DOHH2 (cell line): ENCODE data around the gene PDGFD.

Experiments used
- H3F3A ChIP-seq: fragments of 200-600 bp; sonication (generic), shearing (Covaris generic); 2 replicates; pipeline ENCODE4 v1.6.0; 2016; ENCODE audit warnings: antibody characterized with exemption, mild to moderate bottlenecking; ENCODE audit not compliant: control insufficient read depth, insufficient read depth
- H3K27ac ChIP-seq: fragments of 200-600 bp; sonication (generic); 2 replicates; pipeline ENCODE4 v1.5.1; 2014; ENCODE audit warnings: low read depth, mild to moderate bottlenecking, low read length, moderate library complexity
- H3K27me3 ChIP-seq: fragments of 200-600 bp; sonication (generic); 2 replicates; pipeline ENCODE4 v1.6.1; 2014; ENCODE audit warnings: mild to moderate bottlenecking, low read length, mixed read lengths; ENCODE audit not compliant: control insufficient read depth
- H3K36me3 ChIP-seq: fragments of 200-600 bp; sonication (generic); 2 replicates; pipeline ENCODE4 v1.6.1; 2014; ENCODE audit warnings: mild to moderate bottlenecking, low read length, moderate library complexity, mixed read lengths; ENCODE audit not compliant: control insufficient read depth
- H3K4me1 ChIP-seq: fragments of 200-600 bp; sonication (generic); 2 replicates; pipeline ENCODE4 v1.6.1; 2014; ENCODE audit warnings: mild to moderate bottlenecking, low read length, mixed read lengths; ENCODE audit not compliant: control insufficient read depth
- H3K4me2 ChIP-seq: fragments of 200-600 bp; sonication (generic); 2 replicates; pipeline ENCODE4 v1.6.0; 2014; ENCODE audit warnings: mild to moderate bottlenecking, low read length, moderate library complexity
- H3K4me3 ChIP-seq: fragments of 200-600 bp; sonication (generic); 2 replicates; pipeline ENCODE4 v1.5.1; 2014; ENCODE audit warnings: mild to moderate bottlenecking, low read length, mixed read lengths
- H3K79me2 ChIP-seq: fragments of 200-600 bp; sonication (generic); 2 replicates; pipeline ENCODE4 v1.6.1; 2014; ENCODE audit warnings: mild to moderate bottlenecking, low read length, mixed read lengths; ENCODE audit not compliant: control insufficient read depth
- H3K9me2 ChIP-seq: fragments of 200-600 bp; sonication (generic); replicated peaks from 2 replicates; pipeline ENCODE4 v1.6.1; 2014; ENCODE audit warnings: mild to moderate bottlenecking, low read length, mixed read lengths; ENCODE audit not compliant: control insufficient read depth
- H3K9me3 ChIP-seq: fragments of 200-600 bp; sonication (generic); 2 replicates; pipeline ENCODE4 v1.6.1; 2014; ENCODE audit warnings: antibody characterized with exemption, low read length, mixed read lengths; ENCODE audit not compliant: control insufficient read depth, insufficient read depth
- H4K20me1 ChIP-seq: fragments of 200-600 bp; sonication (generic); 2 replicates; pipeline ENCODE4 v1.6.0; 2014; ENCODE audit warnings: low read depth, mild to moderate bottlenecking, antibody characterized with exemption, low read length, moderate library complexity; ENCODE audit not compliant: control insufficient read depth, insufficient read depth
- EZH2phosphoT487 ChIP-seq: fragments of 200-600 bp; sonication (generic); IDR thresholded peaks from 2 replicates; pipeline ENCODE4 v1.6.1; 2017; ENCODE audit warnings: borderline replicate concordance, mild to moderate bottlenecking, antibody characterized with exemption, low read length, moderate library complexity, mixed read lengths
- TF ChIP-seq, protein P1 (sequence below): fragments of 200-600 bp; sonication (generic); IDR thresholded peaks from one replicate; pipeline ENCODE4 v1.5.1; 2014; ENCODE audit warnings: antibody characterized with exemption, mild to moderate bottlenecking, low read depth, low read length; ENCODE audit not compliant: poor library complexity, severe bottlenecking

Gene PDGFD

GRCh38 chr11:104009744-104010143 is 154.2 kb downstream of the PDGFD start:
- H3K4me2 ChIP-seq = no peak overlapping the region
- no peaks in the 10 kb centered on the region for H4K20me1 ChIP-seq
- no peaks in the 10 kb centered on the region for H3K9me2 ChIP-seq
- no peak overlapping the region for H3K4me3 ChIP-seq
- H3K79me2 ChIP-seq = no peaks in the 10 kb centered on the region
- TF ChIP-seq, protein P1, sequence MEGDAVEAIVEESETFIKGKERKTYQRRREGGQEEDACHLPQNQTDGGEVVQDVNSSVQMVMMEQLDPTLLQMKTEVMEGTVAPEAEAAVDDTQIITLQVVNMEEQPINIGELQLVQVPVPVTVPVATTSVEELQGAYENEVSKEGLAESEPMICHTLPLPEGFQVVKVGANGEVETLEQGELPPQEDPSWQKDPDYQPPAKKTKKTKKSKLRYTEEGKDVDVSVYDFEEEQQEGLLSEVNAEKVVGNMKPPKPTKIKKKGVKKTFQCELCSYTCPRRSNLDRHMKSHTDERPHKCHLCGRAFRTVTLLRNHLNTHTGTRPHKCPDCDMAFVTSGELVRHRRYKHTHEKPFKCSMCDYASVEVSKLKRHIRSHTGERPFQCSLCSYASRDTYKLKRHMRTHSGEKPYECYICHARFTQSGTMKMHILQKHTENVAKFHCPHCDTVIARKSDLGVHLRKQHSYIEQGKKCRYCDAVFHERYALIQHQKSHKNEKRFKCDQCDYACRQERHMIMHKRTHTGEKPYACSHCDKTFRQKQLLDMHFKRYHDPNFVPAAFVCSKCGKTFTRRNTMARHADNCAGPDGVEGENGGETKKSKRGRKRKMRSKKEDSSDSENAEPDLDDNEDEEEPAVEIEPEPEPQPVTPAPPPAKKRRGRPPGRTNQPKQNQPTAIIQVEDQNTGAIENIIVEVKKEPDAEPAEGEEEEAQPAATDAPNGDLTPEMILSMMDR = no peak
- no peak for TF ChIP-seq EZH2phosphoT487
- no peaks in the 10 kb centered on the region for H3K27me3 ChIP-seq
- H3K4me1 ChIP-seq = no peaks in the 10 kb centered on the region
- no peaks in the 10 kb centered on the region for H3K36me3 ChIP-seq
- H3K9me3 ChIP-seq = no peaks in the 10 kb centered on the region
- no peaks in the 10 kb centered on the region for H3F3A ChIP-seq
- no peak overlapping the region for H3K27ac ChIP-seq

- H3K4me2 ChIP-seq = no peak overlapping the region
- H3K36me3 ChIP-seq = no peaks in the 10 kb centered on the region
- no peaks in the 10 kb centered on the region for H3K9me2 ChIP-seq
- no peaks in the 10 kb centered on the region for H3K27me3 ChIP-seq
- TF ChIP-seq, protein P1 = no peak
- TF ChIP-seq EZH2phosphoT487 = no peak
- no peaks in the 10 kb centered on the region for H3K4me1 ChIP-seq
- no peak overlapping the region for H3K27ac ChIP-seq
- no peaks in the 10 kb centered on the region for H3K79me2 ChIP-seq
- H3F3A ChIP-seq = no peaks in the 10 kb centered on the region
- no peak overlapping the region for H3K4me3 ChIP-seq
- H4K20me1 ChIP-seq = no peaks in the 10 kb centered on the region
- no peaks in the 10 kb centered on the region for H3K9me3 ChIP-seq
Observed at GRCh38 chr11:104005234-104005855, 158.6 kb downstream of the PDGFD start.

- H3K36me3 ChIP-seq = no peaks in the 10 kb centered on the region
- no peaks in the 10 kb centered on the region for H3F3A ChIP-seq
- no peaks in the 10 kb centered on the region for H3K9me2 ChIP-seq
- no peaks in the 10 kb centered on the region for H3K27me3 ChIP-seq
- no peaks in the 10 kb centered on the region for H3K4me1 ChIP-seq
- H3K27ac ChIP-seq = no peak overlapping the region
- H3K9me3 ChIP-seq = no peaks in the 10 kb centered on the region
- no peaks in the 10 kb centered on the region for H4K20me1 ChIP-seq
- H3K79me2 ChIP-seq = no peaks in the 10 kb centered on the region
- H3K4me3 ChIP-seq = no peak overlapping the region
- TF ChIP-seq, protein P1 = no peak
- TF ChIP-seq EZH2phosphoT487 = no peak
- H3K4me2 ChIP-seq = no peak overlapping the region
Observed at GRCh38 chr11:104003491-104003890, 160.5 kb downstream of the PDGFD start.
